OCI-LY3 (cell line): ENCODE results near the gene MS4A8.

Experiments used
- H2AFZ ChIP-seq: fragments of 200-600, 300-600 bp; shearing (Covaris generic); 2 replicates; pipeline ENCODE4 v1.6.0; 2014; ENCODE audit warnings: antibody characterized with exemption, low read depth, low read length
- H3K27ac ChIP-seq: fragments of 200-600, 300-600 bp; sonication (generic); 2 replicates; pipeline ENCODE4 v1.5.1; 2014; ENCODE audit warnings: mild to moderate bottlenecking, low read length, moderate library complexity, mixed read lengths
- H3K27me3 ChIP-seq: fragments of 200-600, 300-600 bp; sonication (generic); 2 replicates; pipeline ENCODE4 v1.6.1; 2014; ENCODE audit warnings: low read depth, low read length, mixed read lengths
- H3K36me3 ChIP-seq: fragments of 200-600, 300-600 bp; sonication (generic); replicated peaks from 2 replicates; pipeline ENCODE3; 2014; ENCODE audit warnings: low read depth, low read length, mixed read lengths
- H3K4me1 ChIP-seq: fragments of 300-600, 200-600 bp; sonication (generic); 2 replicates; pipeline ENCODE4 v1.6.1; 2014; ENCODE audit warnings: low read length, mixed read lengths
- H3K4me2 ChIP-seq: fragments of 200-600, 300-600 bp; sonication (generic); 2 replicates; pipeline ENCODE4 v1.6.1; 2014; ENCODE audit warnings: low read length, mixed read lengths
- H3K4me3 ChIP-seq: fragments of 300-600, 200-600 bp; sonication (generic); 2 replicates; pipeline ENCODE4 v1.5.1; 2014; ENCODE audit warnings: antibody characterized with exemption, mild to moderate bottlenecking, low read length, moderate library complexity
- H3K79me2 ChIP-seq: fragments of 300-600, 200-600 bp; shearing (Covaris generic); 2 replicates; pipeline ENCODE4 v1.6.1; 2014; ENCODE audit warnings: mild to moderate bottlenecking, low read length, mixed read lengths
- H3K9ac ChIP-seq: fragments of 300-600, 200-600 bp; shearing (Covaris generic); 2 replicates; pipeline ENCODE4 v1.6.0; 2014; ENCODE audit warnings: mild to moderate bottlenecking, low read length, moderate library complexity
- H3K9me3 ChIP-seq: fragments of 200-600, 300-600 bp; shearing (Covaris generic); 2 replicates; pipeline ENCODE4 v1.6.1; 2014; ENCODE audit warnings: low read length, mixed read lengths; ENCODE audit not compliant: insufficient read depth
- H4K20me1 ChIP-seq: fragments of 200-600, 300-600 bp; sonication (generic); 2 replicates; pipeline ENCODE4 v1.6.1; 2016; ENCODE audit warnings: low read length, mixed read lengths; ENCODE audit not compliant: insufficient read depth
- CTCF ChIP-seq: fragments of 200-600, 300-600 bp; sonication (generic); IDR thresholded peaks from 2 replicates; pipeline ENCODE4 v1.5.1; 2014; ENCODE audit warnings: antibody characterized with exemption, low read length, low read depth
- EZH2phosphoT487 ChIP-seq: fragments of 200-600 bp; shearing (Covaris generic); IDR thresholded peaks from 2 replicates; pipeline ENCODE4 v1.6.1; 2018; ENCODE audit warnings: antibody characterized with exemption, mixed run types, low read depth

Gene MS4A8

GRCh38 chr11:60750911-60751310, 51.5 kb downstream of the MS4A8 start:
- peaks cover 12% of the 10 kb centered on the region for H3K4me1 ChIP-seq
- H3K27me3 ChIP-seq, result peaks cover 36% of the 10 kb centered on the region; the same call in 1 of the 2 replicates
- no peaks in the 10 kb centered on the region for H4K20me1 ChIP-seq
- H3K4me2 ChIP-seq, result no peak overlapping the region
- H2AFZ ChIP-seq, result no peak overlapping the region
- no peaks in the 10 kb centered on the region for H3K9me3 ChIP-seq
- no peak overlapping the region for H3K27ac ChIP-seq
- TF ChIP-seq EZH2phosphoT487, result no peak
- no peak for TF ChIP-seq CTCF
- no peaks in the 10 kb centered on the region for H3K36me3 ChIP-seq
- H3K79me2 ChIP-seq, result no peaks in the 10 kb centered on the region
- no peak overlapping the region for H3K9ac ChIP-seq
- no peak overlapping the region for H3K4me3 ChIP-seq

- Histone ChIP-seq H3K4me2 (no peak overlapping the region), H3K27me3 (peaks cover 39% of the 10 kb centered on the region; the same call in 1 of the 2 replicates), H3K27ac (no peak overlapping the region), H4K20me1 (no peaks in the 10 kb centered on the region), H3K79me2 (no peaks in the 10 kb centered on the region), H3K4me3 (no peak overlapping the region), H3K9ac (no peak overlapping the region), H2AFZ (no peak overlapping the region), H3K4me1 (peaks cover 21% of the 10 kb centered on the region), H3K36me3 (no peaks in the 10 kb centered on the region), H3K9me3 (no peaks in the 10 kb centered on the region)
- TF ChIP-seq EZH2phosphoT487 (no peak), CTCF (no peak)
Observed at GRCh38 chr11:60753309-60753708, 53.9 kb downstream of the MS4A8 start.

- no peaks in the 10 kb centered on the region for H3K9me3 ChIP-seq
- no peak overlapping the region for H3K27ac ChIP-seq
- peaks cover 27% of the 10 kb centered on the region for H3K4me1 ChIP-seq
- peaks cover 34% of the 10 kb centered on the region; the same call in 1 of the 2 replicates for H3K27me3 ChIP-seq
- H3K9ac ChIP-seq, result no peak overlapping the region
- H3K4me3 ChIP-seq, result no peak overlapping the region
- no peaks in the 10 kb centered on the region for H3K79me2 ChIP-seq
- TF ChIP-seq EZH2phosphoT487 (no peak), CTCF (no peak)
- no peak overlapping the region for H2AFZ ChIP-seq
- H3K4me2 ChIP-seq, result no peak overlapping the region
- no peaks in the 10 kb centered on the region for H4K20me1 ChIP-seq
- H3K36me3 ChIP-seq, result no peaks in the 10 kb centered on the region
Observed at GRCh38 chr11:60754887-60755286, 55.5 kb downstream of the MS4A8 start.

GRCh38 chr11:60756307-60757032, 57.1 kb downstream of the MS4A8 start, which contains the start of gene MS4A15:
Gene MS4A15, plus strand, starts transcription at chr11:60756867. Its CDS starts 6,867 bp downstream, at chr11:60763734.
- no peaks in the 10 kb centered on the region for H4K20me1 ChIP-seq
- TF ChIP-seq EZH2phosphoT487 (no peak), CTCF (peak; percentile 64)
- no peaks in the 10 kb centered on the region for H3K79me2 ChIP-seq
- peaks cover 22% of the 10 kb centered on the region; the same call in 1 of the 2 replicates for H3K27me3 ChIP-seq
- peak within 1 kb of the TSS; percentile 38; the same call in 1 of the 2 replicates for H3K9ac ChIP-seq
- H3K27ac ChIP-seq, result no peak within 1 kb of the TSS
- H3K4me1 ChIP-seq, result peaks cover 42% of the 10 kb centered on the region
- H3K4me3 ChIP-seq, result peak within 1 kb of the TSS; percentile 64
- peak within 1 kb of the TSS; percentile 80 for H2AFZ ChIP-seq
- H3K36me3 ChIP-seq, result no peaks in the 10 kb centered on the region
- H3K4me2 ChIP-seq, result peak within 1 kb of the TSS; percentile 72
- H3K9me3 ChIP-seq, result no peaks in the 10 kb centered on the region
